ENCODE results near the gene IPO5. TPM values are rescaled to one million over a fixed set of nuclear protein-coding genes. Genes with fewer than 3 reads are reported as not detected.

IPO5 gene
- total and polyA plus RNA-seq, 2 of the 8 experiments (the other 6 are each of a cell fraction or from before 2014, with no cell fraction given) = 143 to 410 TPM

DNA sequence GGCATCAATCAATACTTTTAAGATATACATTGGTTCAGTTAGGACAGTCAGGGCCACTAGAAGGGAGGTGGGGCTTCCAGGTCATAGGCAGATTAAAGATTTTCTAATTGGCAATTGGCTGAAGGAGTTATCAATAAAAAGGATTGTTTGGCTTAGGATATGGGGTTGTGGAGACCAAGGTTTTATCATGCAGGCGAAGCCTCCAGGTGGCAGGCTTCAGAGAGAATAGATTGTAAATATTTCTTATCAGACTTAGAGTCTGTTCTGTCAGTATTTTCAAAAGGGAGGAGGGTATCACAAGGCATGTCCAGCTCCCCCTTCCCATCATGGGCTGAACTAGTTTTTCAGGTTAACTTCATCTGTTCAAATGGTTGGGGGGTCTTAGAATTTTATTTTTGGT is 112.0 kb downstream of the IPO5 start (continued):
- TF ChIP-seq ZNF274 (IDR thresholded peaks at IDR 0.05; ENCODE audit: borderline replicate concordance, extremely low read depth, low read length) (no peak), EZH2 (IDR thresholded peaks at IDR 0.05; ENCODE audit: low read depth, low read length, severe bottlenecking) (no peak), RNF2 (IDR thresholded peaks at IDR 0.05; ENCODE audit: borderline replicate concordance, low read depth, low read length, missing control alignments, poor library complexity, severe bottlenecking) (no peak), BRCA1 (IDR thresholded peaks at IDR 0.05; ENCODE audit: low read depth, low read length) (no peak), POU5F1 (IDR thresholded peaks at IDR 0.05; ENCODE audit: low read depth, low read length) (no peak), GTF2F1 (IDR thresholded peaks at IDR 0.05; ENCODE audit: borderline replicate concordance, low read depth, low read length) (no peak)
